Neural cell (in vitro differentiated cells): Measurements from ENCODE around the gene B3GNT3. TPM values are rescaled to one million over a fixed set of nuclear protein-coding genes. Genes with fewer than 3 reads are reported as not detected.

Experiments used
- H2AFZ ChIP-seq: fragments of 200-600, 300-800 bp; sonication (generic), shearing (Covaris generic); 2 replicates; pipeline ENCODE4 v1.6.0; 2014; ENCODE audit warnings: low read depth, mild to moderate bottlenecking, antibody characterized with exemption, low read length, moderate library complexity
- H3F3A ChIP-seq: fragments of 200-600 bp; shearing (Covaris generic); 2 replicates; pipeline ENCODE4 v1.6.1; 2016; ENCODE audit warnings: mild to moderate bottlenecking, moderate library complexity, mixed read lengths, antibody characterized with exemption, low read length; ENCODE audit not compliant: insufficient read depth, poor library complexity, severe bottlenecking
- H3K27ac ChIP-seq: fragments of 200-600, 300-800 bp; sonication (generic), shearing (Covaris generic); 2 replicates; pipeline ENCODE4 v1.5.1; 2014; ENCODE audit warnings: mild to moderate bottlenecking, low read length, moderate library complexity
- H3K27me3 ChIP-seq: fragments of 300-800, 200-600 bp; sonication (generic), shearing (Covaris generic); 2 replicates; pipeline ENCODE4 v1.6.0; 2014; ENCODE audit warnings: mild to moderate bottlenecking, low read depth, low read length, moderate library complexity; ENCODE audit not compliant: insufficient read depth
- H3K36me3 ChIP-seq: fragments of 300-800, 200-600 bp; sonication (generic), shearing (Covaris generic); 2 replicates; pipeline ENCODE4 v1.5.1; 2014; ENCODE audit warnings: mild to moderate bottlenecking, antibody characterized with exemption, low read length, moderate library complexity; ENCODE audit not compliant: insufficient read depth
- H3K4me2 ChIP-seq: fragments of 300-800, 200-600 bp; sonication (generic), shearing (Covaris generic); 2 replicates; pipeline ENCODE4 v1.6.0; 2014; ENCODE audit warnings: mild to moderate bottlenecking, low read length
- H3K4me3 ChIP-seq: fragments of 300-800, 200-600 bp; sonication (generic), shearing (Covaris generic); 2 replicates; pipeline ENCODE4 v1.5.1; 2014; ENCODE audit warnings: mild to moderate bottlenecking, low read length, moderate library complexity
- H3K79me2 ChIP-seq: fragments of 200-600 bp; shearing (Covaris generic); replicated peaks from 2 replicates; pipeline ENCODE4 v1.6.0; 2014; ENCODE audit warnings: mild to moderate bottlenecking, low read length, moderate library complexity; ENCODE audit not compliant: insufficient read depth
- H3K9ac ChIP-seq: fragments of 300-800, 200-600 bp; sonication (generic), shearing (Covaris generic); 2 replicates; pipeline ENCODE4 v1.6.1; 2016; ENCODE audit warnings: mild to moderate bottlenecking, low read length, mixed read lengths
- H3K9me2 ChIP-seq: fragments of 200-600 bp; shearing (Covaris generic); 2 replicates; pipeline ENCODE4 v1.6.1; 2016; ENCODE audit warnings: mild to moderate bottlenecking, low read length, mixed read lengths; ENCODE audit not compliant: insufficient read depth
- H3K9me3 ChIP-seq: fragments of 200-600, 300-800 bp; sonication (generic), shearing (Covaris generic); 2 replicates; pipeline ENCODE4 v1.6.1; 2016; ENCODE audit warnings: mild to moderate bottlenecking, mixed run types, low read length, moderate library complexity, mixed read lengths
- H4K20me1 ChIP-seq: fragments of 200-600 bp; shearing (Covaris generic); 2 replicates; pipeline ENCODE4 v1.6.1; 2016; ENCODE audit warnings: mild to moderate bottlenecking, mixed run types; ENCODE audit not compliant: insufficient read depth
- EP300 ChIP-seq: fragments of 450-650 bp; conservative IDR thresholded peaks from 2 replicates; pipeline ENCODE4 v1.6.1; 2014; ENCODE audit warnings: antibody characterized with exemption, mild to moderate bottlenecking, moderate library complexity; ENCODE audit not compliant: poor library complexity, severe bottlenecking
- EZH2 ChIP-seq: fragments of 200-600, 300-800 bp; shearing (Covaris generic), sonication (generic); IDR thresholded peaks from 2 replicates; pipeline ENCODE4 v1.6.1; 2014; ENCODE audit warnings: antibody characterized with exemption, low read length, borderline replicate concordance, mild to moderate bottlenecking; ENCODE audit not compliant: insufficient read depth, poor library complexity, severe bottlenecking
- MXI1 ChIP-seq: fragments of 450-650 bp; conservative IDR thresholded peaks from 2 replicates; pipeline ENCODE4 v1.6.1; 2014; ENCODE audit warnings: antibody characterized with exemption, mild to moderate bottlenecking; ENCODE audit not compliant: poor library complexity, severe bottlenecking
- POLR2AphosphoS5 ChIP-seq: IDR thresholded peaks from 2 replicates; pipeline ENCODE4 v1.6.1; 2012
- RAD21 ChIP-seq: fragments of 450-650 bp; conservative IDR thresholded peaks from 2 replicates; pipeline ENCODE4 v1.6.1; 2014; ENCODE audit warnings: antibody characterized with exemption, mild to moderate bottlenecking, moderate library complexity
- REST ChIP-seq: IDR thresholded peaks from 2 replicates; pipeline ENCODE4 v1.6.1; 2012; ENCODE audit warnings: borderline replicate concordance
- SMC3 ChIP-seq: fragments of 450-650 bp; conservative IDR thresholded peaks from 2 replicates; pipeline ENCODE4 v1.6.1; 2014; ENCODE audit warnings: antibody characterized with exemption, mild to moderate bottlenecking, moderate library complexity; ENCODE audit not compliant: poor library complexity
- TAF1 ChIP-seq: IDR thresholded peaks from 2 replicates; pipeline ENCODE4 v1.6.1; 2012; ENCODE audit warnings: low read depth
- polyA plus RNA-seq: library from polyadenylated mRNA; depleted of rRNA; stranded (reverse); fragments of >200 nt; gene quantifications from 2 replicates; pipeline ENCODE4 v1.2.3, GENCODE V29; 2014
- TF ChIP-seq, protein P1 (sequence below): fragments of 450-650 bp; IDR thresholded peaks from 2 replicates; pipeline ENCODE4 v1.5.1; 2014; ENCODE audit warnings: antibody characterized with exemption, mild to moderate bottlenecking, moderate library complexity; ENCODE audit not compliant: poor library complexity, severe bottlenecking

Gene B3GNT3
- polyA plus RNA-seq, 1 donor from 2014 or later, result not detected

- Histone ChIP-seq H3K9me2 (no peaks in the 10 kb centered on the region), H3K4me2 (no peak overlapping the region), H3K9me3 (no peaks in the 10 kb centered on the region), H3K27ac (no peak overlapping the region), H3K36me3 (no peaks in the 10 kb centered on the region), H3F3A (no peaks in the 10 kb centered on the region), H3K9ac (no peak overlapping the region), H3K79me2 (no peaks in the 10 kb centered on the region), H2AFZ (no peak overlapping the region), H3K27me3 (no peaks in the 10 kb centered on the region), H4K20me1 (no peaks in the 10 kb centered on the region), H3K4me3 (no peak overlapping the region)
- TF ChIP-seq SMC3 (no peak), RAD21 (no peak), REST (no peak), TAF1 (no peak), MXI1 (no peak), POLR2AphosphoS5 (no peak), EP300 (no peak), EZH2 (no peak)
- TF ChIP-seq, protein P1, sequence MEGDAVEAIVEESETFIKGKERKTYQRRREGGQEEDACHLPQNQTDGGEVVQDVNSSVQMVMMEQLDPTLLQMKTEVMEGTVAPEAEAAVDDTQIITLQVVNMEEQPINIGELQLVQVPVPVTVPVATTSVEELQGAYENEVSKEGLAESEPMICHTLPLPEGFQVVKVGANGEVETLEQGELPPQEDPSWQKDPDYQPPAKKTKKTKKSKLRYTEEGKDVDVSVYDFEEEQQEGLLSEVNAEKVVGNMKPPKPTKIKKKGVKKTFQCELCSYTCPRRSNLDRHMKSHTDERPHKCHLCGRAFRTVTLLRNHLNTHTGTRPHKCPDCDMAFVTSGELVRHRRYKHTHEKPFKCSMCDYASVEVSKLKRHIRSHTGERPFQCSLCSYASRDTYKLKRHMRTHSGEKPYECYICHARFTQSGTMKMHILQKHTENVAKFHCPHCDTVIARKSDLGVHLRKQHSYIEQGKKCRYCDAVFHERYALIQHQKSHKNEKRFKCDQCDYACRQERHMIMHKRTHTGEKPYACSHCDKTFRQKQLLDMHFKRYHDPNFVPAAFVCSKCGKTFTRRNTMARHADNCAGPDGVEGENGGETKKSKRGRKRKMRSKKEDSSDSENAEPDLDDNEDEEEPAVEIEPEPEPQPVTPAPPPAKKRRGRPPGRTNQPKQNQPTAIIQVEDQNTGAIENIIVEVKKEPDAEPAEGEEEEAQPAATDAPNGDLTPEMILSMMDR, result no peak
Measured at GRCh38 chr19:17805427-17805826, 10.5 kb downstream of the B3GNT3 start.

- H3K27ac ChIP-seq, result no peak overlapping the region
- no peaks in the 10 kb centered on the region for H3K36me3 ChIP-seq
- H2AFZ ChIP-seq, result no peak overlapping the region
- no peaks in the 10 kb centered on the region for H3F3A ChIP-seq
- H3K4me3 ChIP-seq, result no peak overlapping the region
- H3K9ac ChIP-seq, result no peak overlapping the region
- H4K20me1 ChIP-seq, result no peaks in the 10 kb centered on the region
- H3K79me2 ChIP-seq, result no peaks in the 10 kb centered on the region
- no peak overlapping the region for H3K4me2 ChIP-seq
- H3K9me2 ChIP-seq, result no peaks in the 10 kb centered on the region
- no peaks in the 10 kb centered on the region for H3K9me3 ChIP-seq
- H3K27me3 ChIP-seq, result no peaks in the 10 kb centered on the region
- TF ChIP-seq TAF1 (no peak), REST (no peak), EP300 (no peak), EZH2 (no peak), POLR2AphosphoS5 (no peak), SMC3 (no peak), MXI1 (no peak), RAD21 (no peak)
- TF ChIP-seq, protein P1, result no peak
Measured at GRCh38 chr19:17806945-17807344, 12.0 kb downstream of the B3GNT3 start.
